KMS-11 (cell line): ENCODE measurements around the gene DSTYK.

Experiments
- H2AFZ ChIP-seq: fragments of 200-600 bp; sonication (generic); 2 replicates; pipeline ENCODE4 v1.6.1; 2016; ENCODE audit warnings: antibody characterized with exemption, mixed run types, low read depth
- H3K27ac ChIP-seq: fragments of 200-600 bp; sonication (generic); 2 replicates; pipeline ENCODE4 v1.6.1; 2016; ENCODE audit warnings: mild to moderate bottlenecking, mixed run types
- H3K27me3 ChIP-seq: fragments of 200-600 bp; sonication (generic); 2 replicates; pipeline ENCODE4 v1.6.1; 2017; ENCODE audit warnings: mild to moderate bottlenecking, low read depth, mixed run types, moderate library complexity; ENCODE audit not compliant: insufficient read depth
- H3K36me3 ChIP-seq: fragments of 200-600 bp; sonication (generic); 2 replicates; pipeline ENCODE4 v1.6.1; 2017; ENCODE audit warnings: mild to moderate bottlenecking, mixed run types; ENCODE audit not compliant: insufficient read depth
- H3K4me1 ChIP-seq: fragments of 200-600 bp; sonication (generic); 2 replicates; pipeline ENCODE4 v1.6.1; 2016; ENCODE audit warnings: mild to moderate bottlenecking, low read depth, mixed run types; ENCODE audit not compliant: poor library complexity, severe bottlenecking
- H3K4me2 ChIP-seq: fragments of 200-600 bp; sonication (generic); 2 replicates; pipeline ENCODE4 v1.7.0; 2016; ENCODE audit warnings: mild to moderate bottlenecking, mixed run types
- H3K4me3 ChIP-seq: fragments of 200-600 bp; sonication (generic); IDR thresholded peaks from 2 replicates; pipeline ENCODE4 v1.6.1; 2017; ENCODE audit warnings: low read depth, low read length, mixed read lengths; ENCODE audit not compliant: insufficient read depth
- H3K79me2 ChIP-seq: fragments of 200-600 bp; sonication (generic); 2 replicates; pipeline ENCODE4 v1.6.1; 2016; ENCODE audit warnings: low read depth, mixed run types; ENCODE audit not compliant: insufficient read depth
- H3K9ac ChIP-seq: fragments of 200-600 bp; sonication (generic); 2 replicates; pipeline ENCODE4 v1.6.1; 2016; ENCODE audit warnings: mild to moderate bottlenecking, mixed run types
- H4K20me1 ChIP-seq: fragments of 200-600 bp; sonication (generic); 2 replicates; pipeline ENCODE4 v1.6.1; 2016; ENCODE audit warnings: mild to moderate bottlenecking, mixed run types; ENCODE audit not compliant: insufficient read depth
- CTCF ChIP-seq: fragments of 200-600 bp; sonication (generic); conservative IDR thresholded peaks from 2 replicates; pipeline ENCODE4 v1.6.1; 2017; ENCODE audit warnings: low read depth, mild to moderate bottlenecking, antibody characterized with exemption, low read length, moderate library complexity, mixed read lengths

DSTYK gene

GRCh38 chr1:205179842-205180241 lies 31.7 kb downstream of the DSTYK start:
- Histone ChIP-seq H3K4me1 (peaks cover 22% of the 10 kb centered on the region), H4K20me1 (no peaks in the 10 kb centered on the region), H3K36me3 (no peaks in the 10 kb centered on the region), H3K4me3 (no peak overlapping the region), H3K4me2 (no peak overlapping the region), H3K79me2 (0 out of 2 replicates have a peak, but pooled peaks cover 4% of the 10 kb centered on the region), H3K9ac (no peak overlapping the region), H2AFZ (no peak overlapping the region), H3K27me3 (no peaks in the 10 kb centered on the region), H3K27ac (no peak overlapping the region)
- TF ChIP-seq CTCF = no peak

- no peaks in the 10 kb centered on the region for H3K79me2 ChIP-seq
- H2AFZ ChIP-seq = no peak overlapping the region
- no peaks in the 10 kb centered on the region for H3K27me3 ChIP-seq
- no peak for TF ChIP-seq CTCF
- H3K4me3 ChIP-seq = no peak overlapping the region
- no peak overlapping the region for H3K9ac ChIP-seq
- H3K36me3 ChIP-seq = no peaks in the 10 kb centered on the region
- H3K4me1 ChIP-seq = peaks cover 39% of the 10 kb centered on the region
- peak overlapping the region; percentile 4; the same call in 1 of the 2 replicates for H3K27ac ChIP-seq
- H4K20me1 ChIP-seq = no peaks in the 10 kb centered on the region
- peak overlapping the region; percentile 32; the same call in 1 of the 2 replicates for H3K4me2 ChIP-seq
These were observed 38.7 kb downstream of the DSTYK start for GRCh38 chr1:205172729-205173366.

GRCh38 chr1:205171369-205171768 lies 40.1 kb downstream of the DSTYK start:
- Histone ChIP-seq H3K9ac (no peak overlapping the region), H3K4me3 (no peak overlapping the region), H3K27me3 (no peaks in the 10 kb centered on the region), H2AFZ (no peak overlapping the region), H4K20me1 (no peaks in the 10 kb centered on the region), H3K79me2 (no peaks in the 10 kb centered on the region), H3K4me2 (peak overlapping the region; percentile 32; the same call in 1 of the 2 replicates), H3K36me3 (no peaks in the 10 kb centered on the region), H3K27ac (peak overlapping the region; percentile 32; the same call in 1 of the 2 replicates), H3K4me1 (peaks cover 39% of the 10 kb centered on the region)
- no peak for TF ChIP-seq CTCF

GRCh38 chr1:205170532-205171269 lies 40.8 kb downstream of the DSTYK start:
- Histone ChIP-seq H4K20me1 (no peaks in the 10 kb centered on the region), H3K4me2 (peak overlapping the region; percentile 4; the same call in 1 of the 2 replicates), H3K4me3 (no peak overlapping the region), H3K27ac (peak overlapping the region; percentile 32; the same call in 1 of the 2 replicates), H3K9ac (no peak overlapping the region), H3K79me2 (no peaks in the 10 kb centered on the region), H3K4me1 (peaks cover 39% of the 10 kb centered on the region), H3K36me3 (no peaks in the 10 kb centered on the region), H2AFZ (no peak overlapping the region), H3K27me3 (no peaks in the 10 kb centered on the region)
- TF ChIP-seq CTCF = no peak
